CD4-positive, alpha-beta T cell (primary cell): ENCODE measurements around the gene CLDN5. TPM values are rescaled to one million over a fixed set of nuclear protein-coding genes. Genes with fewer than 3 reads are reported as not detected.
A peak's percentile ranks its signal among the peaks of the same experiment; 100 is the strongest.

Source experiments
- ATAC-seq: fragments of 200-7000 bp; cut with Tn5 transposase; one replicate; pipeline ENCODE4 v1.10.0; 2022; ENCODE audit warnings: mild to moderate bottlenecking; ENCODE audit not compliant: poor library complexity
- CTCF ChIA-PET: fragments of 350-600 bp; sonication (Branson Sonifier 250); formaldehyde crosslinking; loops from one replicate; lab custom pipeline; 2021; ENCODE audit warnings: antibody characterized with exemption, inconsistent platforms; lab: Charles Lee
- POLR2A ChIA-PET: fragments of 350-600 bp; sonication (Branson Sonifier 250); formaldehyde crosslinking; loops from one replicate; lab custom pipeline; 2021; ENCODE audit warnings: antibody characterized with exemption, inconsistent platforms; lab: Charles Lee
- DNase-seq, 14 experiments: peaks; one replicate each; pipeline ENCODE4 v3.0.0-alpha.2; 2013 to 2020; ENCODE audit warnings: mixed read lengths in 2 of 14
- H3K27ac ChIP-seq, 2 donors: one replicate each; pipeline versions ENCODE4 v1.5.1 to v1.7.0; 2013; ENCODE audit warnings: low read length in 2 of 2, low read depth in 1 of 2, mild to moderate bottlenecking in 1 of 2
- H3K27me3 ChIP-seq, 2 experiments: 1 replicate in 1 of 2; 2 replicates in 1 of 2; pipeline versions ENCODE4 v1.6.1 to v1.7.0; 2013; ENCODE audit warnings: low read length in 2 of 2, control low read depth in 1 of 2, mild to moderate bottlenecking in 1 of 2, moderate library complexity in 1 of 2; ENCODE audit not compliant: insufficient read depth in 2 of 2, control insufficient read depth in 1 of 2
- H3K36me3 ChIP-seq: one replicate; pipeline ENCODE4 v1.6.1; 2013; ENCODE audit warnings: low read length, control low read depth; ENCODE audit not compliant: insufficient read depth
- H3K4me1 ChIP-seq: one replicate; pipeline ENCODE4 v1.6.1; 2013; ENCODE audit warnings: low read length, control low read depth; ENCODE audit not compliant: insufficient read depth
- H3K4me3 ChIP-seq: one replicate; pipeline ENCODE4 v1.5.1; 2013; ENCODE audit warnings: mild to moderate bottlenecking, low read length, moderate library complexity
- H3K9me3 ChIP-seq, 2 experiments: 1 replicate in 1 of 2; 2 replicates in 1 of 2; pipeline versions ENCODE4 v1.6.1 to v1.7.0; 2013; ENCODE audit warnings: low read length in 2 of 2, mild to moderate bottlenecking in 2 of 2, control low read depth in 1 of 2, moderate library complexity in 1 of 2; ENCODE audit not compliant: control insufficient read depth in 1 of 2, insufficient read depth in 1 of 2
- H3K27ac Mint-ChIP-seq: one replicate; pipeline ENCODE4 v1.8.0; 2020; ENCODE audit warnings: mixed read lengths
- H3K27me3 Mint-ChIP-seq: one replicate; pipeline ENCODE4 v1.8.0; 2021; ENCODE audit warnings: mixed read lengths
- H3K36me3 Mint-ChIP-seq: one replicate; pipeline ENCODE4 v1.8.0; 2021; ENCODE audit warnings: low read depth, mixed read lengths
- H3K4me1 Mint-ChIP-seq: one replicate; pipeline ENCODE4 v1.8.0; 2021; ENCODE audit warnings: low read depth, mixed read lengths
- H3K4me3 Mint-ChIP-seq: one replicate; pipeline ENCODE4 v1.8.0; 2020; ENCODE audit warnings: mild to moderate bottlenecking, mixed read lengths
- H3K9me3 Mint-ChIP-seq: one replicate; pipeline ENCODE4 v1.8.0; 2020; ENCODE audit warnings: mixed read lengths
- intact Hi-C, 2 experiments: fragments of 100-400 bp; cut with DNase I in 1 of 2; cut with micrococcal nuclease in 1 of 2; formaldehyde crosslinking; loops; one replicate each; pipeline versions ENCODE4 v1.15.1 to v1.9.0; 2023 to 2025; cut with DNase I, micrococcal nuclease
- total RNA-seq, 174 experiments: library from RNA in 2 of 174; stranded (reverse) in 2 of 174; gene quantifications; one replicate each; pipeline ENCODE4 v1.2.3 and lab custom pipeline; 2021 to 2026
- TF ChIP-seq, protein P1 (sequence below): fragments of 200-600 bp; IDR thresholded peaks from one replicate; pipeline ENCODE4 v1.8.0; 2022; ENCODE audit warnings: antibody characterized with exemption, mild to moderate bottlenecking

The CLDN5 gene
- total RNA-seq, 2 experiments from 2014 or later, result not detected

DNA sequence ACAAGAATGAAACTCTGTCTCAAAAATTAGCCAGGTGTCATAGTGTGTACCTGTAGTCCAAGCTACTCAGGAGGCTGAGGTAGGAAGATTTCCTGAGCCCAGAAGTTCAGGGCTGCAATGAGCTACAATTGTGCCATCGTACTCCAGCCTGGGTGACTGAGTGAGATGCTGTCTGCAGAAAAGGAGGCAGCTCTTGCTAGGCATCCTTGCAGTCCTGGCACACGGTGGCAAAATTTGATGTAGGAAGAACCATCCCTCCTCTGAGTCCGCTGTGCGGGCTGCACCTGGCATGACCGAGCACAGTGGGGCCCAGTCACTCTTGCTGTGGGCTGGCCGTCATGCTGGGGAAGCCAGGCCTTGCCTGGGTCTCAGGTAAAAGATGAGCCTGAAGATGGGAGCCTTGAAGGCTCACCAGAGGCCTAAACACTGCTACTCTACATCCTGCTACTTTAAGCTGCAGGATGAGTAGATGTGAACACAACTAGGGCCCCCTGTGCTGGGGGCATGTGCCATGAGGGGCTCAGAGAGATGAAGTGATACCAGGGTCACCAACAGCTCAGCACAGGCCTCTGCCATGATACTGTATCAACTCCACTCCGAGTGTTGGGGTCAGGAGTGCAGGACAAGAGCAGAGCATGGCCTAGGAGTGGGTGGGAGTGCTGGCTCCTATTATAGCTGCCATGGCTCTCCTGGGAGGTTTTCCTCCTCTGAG is 25.9 kb downstream of the CLDN5 start:
- no peak for ATAC-seq
- Histone ChIP-seq H3K36me3 (no peaks in the 10 kb centered on the region), H3K4me3 (no peak overlapping the region), H3K27ac (no peak overlapping the region), H3K9me3 (no peaks in the 10 kb centered on the region), H3K27me3 (no peaks in the 10 kb centered on the region), H3K4me1 (no peaks in the 10 kb centered on the region)
- Mint-ChIP-seq H3K4me3 (no peak overlapping the region), H3K4me1 (peaks cover 9% of the 10 kb centered on the region), H3K27ac (no peak overlapping the region), H3K27me3 (no peaks in the 10 kb centered on the region), H3K36me3 (no peaks in the 10 kb centered on the region), H3K9me3 (no peaks in the 10 kb centered on the region)
- intact Hi-C loops, result loop anchor here (5.0 to 10.0 kb wide), 2 partner anchors 216 to 219 kb away; partner anchors contain the start of gene SEPTIN5 (in 1 of the 2)
- TF ChIP-seq, protein P1, sequence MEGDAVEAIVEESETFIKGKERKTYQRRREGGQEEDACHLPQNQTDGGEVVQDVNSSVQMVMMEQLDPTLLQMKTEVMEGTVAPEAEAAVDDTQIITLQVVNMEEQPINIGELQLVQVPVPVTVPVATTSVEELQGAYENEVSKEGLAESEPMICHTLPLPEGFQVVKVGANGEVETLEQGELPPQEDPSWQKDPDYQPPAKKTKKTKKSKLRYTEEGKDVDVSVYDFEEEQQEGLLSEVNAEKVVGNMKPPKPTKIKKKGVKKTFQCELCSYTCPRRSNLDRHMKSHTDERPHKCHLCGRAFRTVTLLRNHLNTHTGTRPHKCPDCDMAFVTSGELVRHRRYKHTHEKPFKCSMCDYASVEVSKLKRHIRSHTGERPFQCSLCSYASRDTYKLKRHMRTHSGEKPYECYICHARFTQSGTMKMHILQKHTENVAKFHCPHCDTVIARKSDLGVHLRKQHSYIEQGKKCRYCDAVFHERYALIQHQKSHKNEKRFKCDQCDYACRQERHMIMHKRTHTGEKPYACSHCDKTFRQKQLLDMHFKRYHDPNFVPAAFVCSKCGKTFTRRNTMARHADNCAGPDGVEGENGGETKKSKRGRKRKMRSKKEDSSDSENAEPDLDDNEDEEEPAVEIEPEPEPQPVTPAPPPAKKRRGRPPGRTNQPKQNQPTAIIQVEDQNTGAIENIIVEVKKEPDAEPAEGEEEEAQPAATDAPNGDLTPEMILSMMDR, result no peak
- POLR2A ChIA-PET, result no interaction called here
- no peak for DNase-seq
- CTCF ChIA-PET, result interaction anchor here (3.9 kb wide), 1 partner anchor 132 kb away, joined by 22 read pairs; no protein-coding TSS in a partner anchor

DNA sequence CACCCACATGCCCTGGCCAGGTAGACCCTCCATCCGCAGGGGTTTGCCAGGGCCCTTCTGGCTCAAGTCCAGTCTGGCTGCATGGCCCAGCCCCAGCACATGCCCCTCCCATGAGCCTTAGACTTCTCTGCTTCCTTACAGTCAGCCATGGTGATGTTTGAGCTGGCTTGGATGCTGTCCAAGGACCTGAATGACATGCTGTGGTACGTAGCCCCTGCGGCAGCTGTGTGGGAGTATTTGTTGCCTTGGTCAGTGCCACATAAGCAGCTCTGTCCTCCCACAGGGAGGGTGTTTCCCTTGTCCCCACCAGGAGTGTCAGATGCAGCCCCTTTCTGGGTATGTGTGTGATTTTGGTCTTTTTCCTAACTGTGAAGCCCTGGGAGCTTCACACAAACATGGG is 27.0 kb downstream of the CLDN5 start:
- Mint-ChIP-seq H3K4me3 (no peak overlapping the region), H3K36me3 (no peaks in the 10 kb centered on the region), H3K27ac (no peak overlapping the region), H3K9me3 (no peaks in the 10 kb centered on the region), H3K4me1 (peaks cover 9% of the 10 kb centered on the region), H3K27me3 (no peaks in the 10 kb centered on the region)
- ChIA-PET POLR2A (no interaction called here), CTCF (interaction anchor here (3.9 kb wide), 1 partner anchor 133 kb away, joined by 22 read pairs; no protein-coding TSS in a partner anchor)
- H3K36me3 ChIP-seq, result no peaks in the 10 kb centered on the region
- no peaks in the 10 kb centered on the region for H3K27me3 ChIP-seq
- DNase-seq (no peak), ATAC-seq (no peak)
- intact Hi-C loops, result loop anchor here (5.0 to 10.0 kb wide), 2 partner anchors 218 to 220 kb away; partner anchors contain the start of gene SEPTIN5 (in 1 of the 2)
- H3K4me3 ChIP-seq, result no peak overlapping the region
- TF ChIP-seq, protein P1, result no peak
- no peaks in the 10 kb centered on the region for H3K9me3 ChIP-seq
- H3K4me1 ChIP-seq, result no peaks in the 10 kb centered on the region
- no peak overlapping the region for H3K27ac ChIP-seq

DNA sequence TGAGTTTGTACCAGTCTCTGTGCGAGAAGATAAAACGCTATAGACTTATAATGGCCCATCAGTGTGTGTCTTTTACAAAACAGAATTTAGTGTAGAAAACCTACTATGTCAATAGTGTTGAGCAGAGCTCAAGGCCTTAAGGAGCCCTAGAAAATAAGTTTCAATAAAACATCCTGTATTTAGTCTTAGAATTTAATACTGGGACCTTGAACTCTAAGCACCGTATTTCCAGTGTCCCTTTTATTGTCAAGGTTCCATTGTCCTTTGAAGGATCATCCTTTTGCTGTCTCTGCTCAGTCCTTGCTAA is 27.9 kb downstream of the CLDN5 start:
- POLR2A ChIA-PET, result interaction anchor here (1.4 kb wide), 2 partner anchors 81 to 133 kb away, joined by 3 to 10 read pairs; no protein-coding TSS in a partner anchor
- no peaks in the 10 kb centered on the region for H3K4me1 ChIP-seq
- intact Hi-C loops, result loop anchor here (1.0 to 10.0 kb wide), 3 partner anchors 134 to 221 kb away; partner anchors contain the start of gene SEPTIN5 (in 1 of the 2)
- TF ChIP-seq, protein P1, result no peak
- ATAC-seq (no peak), DNase-seq (no peak)
- Mint-ChIP-seq H3K4me1 (peaks cover 9% of the 10 kb centered on the region), H3K9me3 (no peaks in the 10 kb centered on the region), H3K4me3 (no peak overlapping the region), H3K27me3 (no peaks in the 10 kb centered on the region), H3K27ac (peak overlapping the region; percentile 47), H3K36me3 (no peaks in the 10 kb centered on the region)
- no peak overlapping the region for H3K4me3 ChIP-seq
- H3K27me3 ChIP-seq, result no peaks in the 10 kb centered on the region
- CTCF ChIA-PET, result interaction anchor here (3.9 kb wide), 1 partner anchor 134 kb away, joined by 22 read pairs; no protein-coding TSS in a partner anchor
- no peak overlapping the region for H3K27ac ChIP-seq
- H3K36me3 ChIP-seq, result no peaks in the 10 kb centered on the region
- H3K9me3 ChIP-seq, result no peaks in the 10 kb centered on the region
